Tibial nerve (tissue), 3 donors: Measurements from ENCODE around the gene SEC63.

Experiments
- CTCF ChIP-seq, 5 experiments: fragments of 200-600 bp in 3 of 5; fragments of 450-650 bp in 2 of 5; sonication (generic) in 3 of 5; IDR thresholded peaks; one replicate each; pipeline ENCODE4 v1.5.1; 2016 to 2019; ENCODE audit warnings: antibody characterized with exemption in 5 of 5, mild to moderate bottlenecking in 3 of 5, moderate library complexity in 2 of 5
- POLR2A ChIP-seq, 2 donors: fragments of 450-650 bp; IDR thresholded peaks; one replicate each; pipeline ENCODE4 v1.6.1; 2017; ENCODE audit warnings: antibody characterized with exemption in 2 of 2, mild to moderate bottlenecking in 2 of 2, moderate library complexity in 2 of 2

GRCh38 chr6:107819217-107819616 is 138.8 kb downstream of the SEC63 start:
- TF ChIP-seq CTCF (IDR thresholded peaks at IDR 0.05) (no peak), POLR2A (IDR thresholded peaks at IDR 0.05) (no peak)
